Measurements from ENCODE around the gene ACY1. TPM values are rescaled to one million over a fixed set of nuclear protein-coding genes. Genes with fewer than 3 reads are reported as not detected.

Gene ACY1
- total RNA-seq, 1 experiment from 2014 or later, result 46.4 TPM

GRCh38 chr3:51944451-51945021 lies 38.8 kb upstream of the ACY1 start:
- Histone ChIP-seq H3K9me3 (no peaks in the 10 kb centered on the region), H3K4me3 (no peak overlapping the region), H3K27me3 (no peaks in the 10 kb centered on the region), H3K36me3 (no peaks in the 10 kb centered on the region)
- DNase-seq, result no peak

- no peaks in the 10 kb centered on the region for H3K36me3 ChIP-seq
- no peaks in the 10 kb centered on the region for H3K9me3 ChIP-seq
- no peaks in the 10 kb centered on the region for H3K27me3 ChIP-seq
- DNase-seq, result no peak
- no peak overlapping the region for H3K4me3 ChIP-seq
Measured at GRCh38 chr3:51945031-51945840, 38.1 kb upstream of the ACY1 start.

GRCh38 chr3:51945926-51946705 lies 37.2 kb upstream of the ACY1 start:
- no peaks in the 10 kb centered on the region for H3K9me3 ChIP-seq
- no peak for DNase-seq
- no peaks in the 10 kb centered on the region for H3K27me3 ChIP-seq
- no peak overlapping the region for H3K4me3 ChIP-seq
- H3K36me3 ChIP-seq, result no peaks in the 10 kb centered on the region

- no peak for DNase-seq
- H3K4me3 ChIP-seq, result no peak overlapping the region
- no peaks in the 10 kb centered on the region for H3K36me3 ChIP-seq
- H3K27me3 ChIP-seq, result no peaks in the 10 kb centered on the region
- H3K9me3 ChIP-seq, result no peaks in the 10 kb centered on the region
Measured at GRCh38 chr3:51946796-51947195, 36.5 kb upstream of the ACY1 start.

GRCh38 chr3:51947215-51947900 lies 36.0 kb upstream of the ACY1 start:
- Histone ChIP-seq H3K27me3 (no peaks in the 10 kb centered on the region), H3K9me3 (no peaks in the 10 kb centered on the region), H3K36me3 (no peaks in the 10 kb centered on the region), H3K4me3 (no peak overlapping the region)
- no peak for DNase-seq

GRCh38 chr3:51948016-51948580 lies 35.2 kb upstream of the ACY1 start:
- H3K4me3 ChIP-seq, result no peak overlapping the region
- no peak for DNase-seq
- H3K27me3 ChIP-seq, result no peaks in the 10 kb centered on the region
- no peaks in the 10 kb centered on the region for H3K36me3 ChIP-seq
- no peaks in the 10 kb centered on the region for H3K9me3 ChIP-seq

GRCh38 chr3:51949121-51949520 lies 34.2 kb upstream of the ACY1 start:
- H3K4me3 ChIP-seq, result no peak overlapping the region
- no peak for DNase-seq

GRCh38 chr3:51950899-51951298 lies 32.4 kb upstream of the ACY1 start:
- no peak for DNase-seq
- Histone ChIP-seq H3K36me3 (no peaks in the 10 kb centered on the region), H3K27me3 (no peaks in the 10 kb centered on the region), H3K4me3 (no peak overlapping the region), H3K9me3 (no peaks in the 10 kb centered on the region)

More at GRCh38 chr3:51949121-51949520, 34.2 kb upstream of the ACY1 start:
- no peaks in the 10 kb centered on the region for H3K9me3 ChIP-seq
- no peaks in the 10 kb centered on the region for H3K27me3 ChIP-seq
- no peaks in the 10 kb centered on the region for H3K36me3 ChIP-seq

- Histone ChIP-seq H3K27me3 (no peaks in the 10 kb centered on the region), H3K4me3 (no peak overlapping the region), H3K36me3 (no peaks in the 10 kb centered on the region), H3K9me3 (no peaks in the 10 kb centered on the region)
- DNase-seq, result peak; percentile 18
Measured at GRCh38 chr3:51953445-51953844, 29.9 kb upstream of the ACY1 start.

GRCh38 chr3:51954105-51954504 lies 29.2 kb upstream of the ACY1 start:
- DNase-seq, result no peak
- no peaks in the 10 kb centered on the region for H3K27me3 ChIP-seq
- H3K36me3 ChIP-seq, result no peaks in the 10 kb centered on the region
- no peaks in the 10 kb centered on the region for H3K9me3 ChIP-seq
- no peak overlapping the region for H3K4me3 ChIP-seq

- no peaks in the 10 kb centered on the region for H3K27me3 ChIP-seq
- DNase-seq, result no peak
- H3K36me3 ChIP-seq, result no peaks in the 10 kb centered on the region
- no peaks in the 10 kb centered on the region for H3K9me3 ChIP-seq
- no peak overlapping the region for H3K4me3 ChIP-seq
Measured at GRCh38 chr3:51954713-51955112, 28.6 kb upstream of the ACY1 start.

- Histone ChIP-seq H3K36me3 (no peaks in the 10 kb centered on the region), H3K9me3 (no peaks in the 10 kb centered on the region), H3K4me3 (no peak within 1 kb of the TSS), H3K27me3 (no peaks in the 10 kb centered on the region)
- no peak for DNase-seq
Measured at GRCh38 chr3:51955175-51955892, 28.0 kb upstream of the ACY1 start, which contains the start of gene GPR62. TSS of gene GPR62 (plus strand) at chr3:51955381. CDS start at chr3:51955653, 272 bp downstream.

- Histone ChIP-seq H3K4me3 (no peak overlapping the region), H3K36me3 (no peaks in the 10 kb centered on the region), H3K27me3 (no peaks in the 10 kb centered on the region), H3K9me3 (no peaks in the 10 kb centered on the region)
- no peak for DNase-seq
Measured at GRCh38 chr3:51955893-51956770, 27.2 kb upstream of the ACY1 start.

- no peak for DNase-seq
- no peaks in the 10 kb centered on the region for H3K36me3 ChIP-seq
- H3K4me3 ChIP-seq, result no peak overlapping the region
Measured at GRCh38 chr3:51957520-51958205, 25.7 kb upstream of the ACY1 start.

More at GRCh38 chr3:51957520-51958205, 25.7 kb upstream of the ACY1 start:
- Histone ChIP-seq H3K9me3 (no peaks in the 10 kb centered on the region), H3K27me3 (no peaks in the 10 kb centered on the region)
